HCT116 (cell line): ENCODE data around the gene PRTG. TPM values are rescaled to one million over a fixed set of nuclear protein-coding genes. Genes with fewer than 3 reads are reported as not detected.

Experiments used
- ATAC-seq: fragments of 200-7000 bp; cut with Tn5 transposase; 2 replicates; pipeline ENCODE4 v1.9.1; 2020; ENCODE audit warnings: mild to moderate bottlenecking, moderate library complexity
- BruUV-seq: library from RNA; stranded (reverse); fragments of 400-500 nt; replicated peaks from 2 replicates; lab custom pipeline; 2021; lab: Mats Ljungman, UMichigan
- CTCF ChIA-PET: fragments of 300-600 bp; sonication (Branson Sonifier 250); formaldehyde crosslinking; loops from one replicate; lab custom pipeline; 2021; ENCODE audit warnings: antibody characterized with exemption; lab: Charles Lee
- POLR2A ChIA-PET: fragments of 300-600, 350-600 bp; sonication (Branson Sonifier 250); formaldehyde crosslinking; loops from one replicate; lab custom pipeline; 2021; ENCODE audit warnings: antibody characterized with exemption; lab: Charles Lee
- RAD21 ChIA-PET, 2 experiments: fragments of 300-600 bp; sonication (Branson Sonifier 250); formaldehyde crosslinking; loops; one replicate each; lab custom pipeline; 2023; ENCODE audit warnings: low total read pairs in 2 of 2; ENCODE audit not compliant: uncharacterized antibody in 2 of 2, unreplicated experiment in 2 of 2, low non-redundant PET in 1 of 2; lab: Charles Lee
- DNase-seq: peaks from one replicate; pipeline ENCODE4 v3.0.0-alpha.2; 2010; ENCODE audit warnings: low read depth, low spot score
- H2AFZ ChIP-seq: fragments of 200-600 bp; shearing (Covaris generic), sonication (generic); 2 replicates; pipeline ENCODE4 v1.6.1; 2017; ENCODE audit warnings: low read depth, mixed run types, mixed read lengths, antibody characterized with exemption, low read length; ENCODE audit not compliant: poor library complexity, severe bottlenecking
- H3K27ac ChIP-seq: 2 replicates; pipeline ENCODE4 v1.5.1; 2012; ENCODE audit warnings: low read depth, low read length
- H3K27me3 ChIP-seq: fragments of 200-600 bp; sonication (generic); 2 replicates; pipeline ENCODE4 v1.6.1; 2016; ENCODE audit warnings: mixed run types, low read length, mixed read lengths; ENCODE audit not compliant: insufficient read depth
- H3K36me3 ChIP-seq, 2 experiments: fragments of 200-500 bp in 1 of 2; fragments of 200-600 bp in 1 of 2; sonication (Bioruptor generic) in 1 of 2; sonication (generic) in 1 of 2; 2 replicates each; pipeline versions ENCODE4 v1.5.1 to v1.6.1; 2014 to 2016; ENCODE audit warnings: low read length in 2 of 2, inconsistent platforms in 1 of 2, mixed read lengths in 1 of 2, mixed run types in 1 of 2; ENCODE audit not compliant: insufficient read depth in 2 of 2, control insufficient read depth in 1 of 2
- H3K4me1 ChIP-seq, 2 experiments: fragments of 200-600 bp in 1 of 2; sonication (generic) in 1 of 2; 2 replicates each; pipeline versions ENCODE4 v1.5.1 to v1.6.1; 2012 to 2017; ENCODE audit warnings: low read length in 2 of 2, inconsistent platforms in 1 of 2, mild to moderate bottlenecking in 1 of 2, mixed read lengths in 1 of 2, mixed run types in 1 of 2, moderate library complexity in 1 of 2; ENCODE audit not compliant: insufficient read depth in 2 of 2, control insufficient read depth in 1 of 2
- H3K4me2 ChIP-seq: fragments of 200-600 bp; sonication (generic); 2 replicates; pipeline ENCODE4 v1.6.1; 2017; ENCODE audit warnings: mixed run types, low read length, mixed read lengths
- H3K4me3 ChIP-seq, 2 experiments: fragments of 200-600 bp in 1 of 2; sonication (generic) in 1 of 2; replicated peaks in 1 of 2; 2 replicates each; pipeline ENCODE4 v1.5.1; 2011 to 2016; ENCODE audit warnings: low read length in 2 of 2, control low read depth in 1 of 2, low read depth in 1 of 2, mild to moderate bottlenecking in 1 of 2, mixed read lengths in 1 of 2, mixed run types in 1 of 2
- H3K79me2 ChIP-seq: fragments of 200-600 bp; sonication (generic); 2 replicates; pipeline ENCODE4 v1.6.1; 2017; ENCODE audit warnings: mild to moderate bottlenecking, mixed run types, low read length, moderate library complexity, mixed read lengths; ENCODE audit not compliant: insufficient read depth
- H3K9ac ChIP-seq: fragments of 200-600 bp; sonication (generic); 2 replicates; pipeline ENCODE4 v1.6.1; 2016; ENCODE audit warnings: low read length, mixed read lengths
- H3K9me2 ChIP-seq: fragments of 200-600 bp; sonication (generic), shearing (Covaris generic); 2 replicates; pipeline ENCODE4 v1.6.1; 2017; ENCODE audit warnings: mixed run types, mild to moderate bottlenecking, moderate library complexity; ENCODE audit not compliant: insufficient read depth
- H3K9me3 ChIP-seq, 2 experiments: fragments of 200-500 bp in 1 of 2; fragments of 200-600 bp in 1 of 2; sonication (Bioruptor generic) in 1 of 2; sonication (generic) in 1 of 2; 2 replicates each; pipeline ENCODE4 v1.6.1; 2014 to 2017; ENCODE audit warnings: low read length in 2 of 2, mixed read lengths in 2 of 2, inconsistent platforms in 1 of 2, low read depth in 1 of 2, mild to moderate bottlenecking in 1 of 2, mixed run types in 1 of 2, moderate library complexity in 1 of 2; ENCODE audit not compliant: control insufficient read depth in 1 of 2, insufficient read depth in 1 of 2
- H4K20me1 ChIP-seq: fragments of 200-600 bp; sonication (generic), shearing (Covaris generic); 2 replicates; pipeline ENCODE4 v1.6.1; 2017; ENCODE audit warnings: mixed run types, mild to moderate bottlenecking, moderate library complexity; ENCODE audit not compliant: insufficient read depth
- ATF3 ChIP-seq: IDR thresholded peaks from 2 replicates; pipeline ENCODE4 v1.6.1; 2012
- CBX3 ChIP-seq: IDR thresholded peaks from 2 replicates; pipeline ENCODE4 v1.6.1; 2012; ENCODE audit warnings: low read depth
- CEBPB ChIP-seq: IDR thresholded peaks from 2 replicates; pipeline ENCODE4 v1.6.1; 2012; ENCODE audit warnings: low read depth
- EGR1 ChIP-seq: IDR thresholded peaks from 2 replicates; pipeline ENCODE4 v1.6.1; 2012; ENCODE audit warnings: low read depth
- ELF1 ChIP-seq: IDR thresholded peaks from 2 replicates; pipeline ENCODE4 v1.6.1; 2012; ENCODE audit warnings: low read depth, borderline replicate concordance
- EZH2phosphoT487 ChIP-seq: fragments of 200-600 bp; IDR thresholded peaks from 2 replicates; pipeline ENCODE4 v1.6.1; 2018; ENCODE audit warnings: antibody characterized with exemption, borderline replicate concordance
- FOSL1 ChIP-seq: IDR thresholded peaks from 2 replicates; pipeline ENCODE4 v1.6.1; 2012; ENCODE audit warnings: low read depth
- JUND ChIP-seq: IDR thresholded peaks from 2 replicates; pipeline ENCODE4 v1.6.1; 2012
- MAX ChIP-seq: IDR thresholded peaks from 2 replicates; pipeline ENCODE4 v1.6.1; 2012
- POLR2A ChIP-seq: IDR thresholded peaks from 2 replicates; pipeline ENCODE4 v1.7.0; 2011; ENCODE audit warnings: borderline replicate concordance; ENCODE audit not compliant: insufficient read depth, insufficient read length; ENCODE audit errors: extremely low read depth
- POLR2AphosphoS5 ChIP-seq: IDR thresholded peaks from 2 replicates; pipeline ENCODE4 v1.6.1; 2011; ENCODE audit warnings: mild to moderate bottlenecking, low read depth, low read length, moderate library complexity
- SP1 ChIP-seq: IDR thresholded peaks from 2 replicates; pipeline ENCODE4 v1.6.1; 2012; ENCODE audit warnings: low read depth
- SRF ChIP-seq: IDR thresholded peaks from 2 replicates; pipeline ENCODE4 v1.6.1; 2012; ENCODE audit warnings: low read depth
- TCF7L2 ChIP-seq: IDR thresholded peaks from 2 replicates; pipeline ENCODE4 v1.7.0; 2011; ENCODE audit warnings: borderline replicate concordance, inconsistent platforms; ENCODE audit not compliant: insufficient read depth, insufficient read length; ENCODE audit errors: extremely low read depth
- YY1 ChIP-seq: IDR thresholded peaks from 2 replicates; pipeline ENCODE4 v1.6.1; 2011; ENCODE audit warnings: low read length, low read depth, moderate library complexity, mild to moderate bottlenecking; ENCODE audit not compliant: insufficient replicate concordance; ENCODE audit errors: extremely low read depth
- ZBTB33 ChIP-seq: IDR thresholded peaks from 2 replicates; pipeline ENCODE4 v1.6.1; 2011; ENCODE audit warnings: mild to moderate bottlenecking, low read length, moderate library complexity; ENCODE audit not compliant: insufficient replicate concordance; ENCODE audit errors: extremely low read depth
- ZFX ChIP-seq: fragments of 450-650 bp; IDR thresholded peaks from 2 replicates; pipeline ENCODE4 v1.6.1; 2017
- ZNF274 ChIP-seq: fragments of 200-500 bp; sonication (Bioruptor generic); IDR thresholded peaks from 2 replicates; pipeline ENCODE4 v1.6.1; 2014; ENCODE audit warnings: mild to moderate bottlenecking, low read depth, low read length, inconsistent platforms
- intact Hi-C: fragments of 100-400 bp; cut with micrococcal nuclease; formaldehyde crosslinking; loops from 2 replicates; pipeline ENCODE4 v1.10.0; 2022
- total RNA-seq: library from RNA; stranded (reverse); gene quantifications from one replicate; pipeline ENCODE4 v1.2.1, GENCODE V29; 2021; ENCODE audit not compliant: unreplicated experiment

The PRTG gene
- total RNA-seq, 1 experiment from 2014 or later = not detected

GRCh38 chr15:55740981-55741832, 1.7 kb downstream of the PRTG start:
- ATAC-seq (no peak), DNase-seq (no peak)
- H3K4me1 ChIP-seq = peaks cover 0 to 5% of the 10 kb centered on the region in 2 experiments; a peak in 1 of 4 replicates
- TF ChIP-seq ZNF274 (no peak), TCF7L2 (no peak), MAX (no peak), CEBPB (no peak), JUND (no peak), POLR2AphosphoS5 (no peak), FOSL1 (no peak), ZBTB33 (no peak), EZH2phosphoT487 (no peak), SP1 (no peak), ELF1 (no peak), EGR1 (no peak), POLR2A (no peak), SRF (no peak), CBX3 (no peak), ATF3 (no peak), YY1 (no peak), ZFX (no peak)
- CTCF ChIA-PET = no interaction called here
- RAD21 ChIA-PET = no interaction called here
- H3K27me3 ChIP-seq = no peaks in the 10 kb centered on the region
- POLR2A ChIA-PET = no interaction called here
- intact Hi-C loops = no loop called here
- no peak overlapping the region for H3K27ac ChIP-seq
- no peak overlapping the region for H2AFZ ChIP-seq
- H4K20me1 ChIP-seq = no peaks in the 10 kb centered on the region
- H3K9ac ChIP-seq = no peak overlapping the region
- no TSS peak for BruUV-seq
- no peak overlapping the region for H3K4me3 ChIP-seq
- H3K79me2 ChIP-seq = no peaks in the 10 kb centered on the region
- H3K4me2 ChIP-seq = no peak overlapping the region
- H3K9me2 ChIP-seq = no peaks in the 10 kb centered on the region
- no peaks in the 10 kb centered on the region for H3K9me3 ChIP-seq
- H3K36me3 ChIP-seq = no peaks in the 10 kb centered on the region
